ENCODE results near the gene NBPF12.
"Not testable (repeated sequence)": the region's sequence is repeated elsewhere in the genome, so short reads cannot be mapped to it uniquely, and the experiment has no call there.

GRCh38 chr1:146948127-146948526 is 10.0 kb downstream of the NBPF12 start:
- TF ChIP-seq CTCF (conservative IDR thresholded peaks at IDR 0.05; ENCODE audit: low read length); EZH2phosphoT487 (IDR thresholded peaks at IDR 0.05; ENCODE audit: borderline replicate concordance, low read depth, low read length): not testable (repeated sequence)
